Effector CD4-positive, alpha-beta T cell (primary cell): Measurements from ENCODE around the gene RTN4IP1.
"Not testable (repeated sequence)": the region's sequence is repeated elsewhere in the genome, so short reads cannot be mapped to it uniquely, and the experiment has no call there.

Source experiments
- DNase-seq: peaks from one replicate; pipeline ENCODE4 v3.0.0-alpha.2; 2020

RTN4IP1 gene

GRCh38 chr6:106626485-106626884 is 2.8 kb downstream of the RTN4IP1 start:
- no peak for DNase-seq

GRCh38 chr6:106623039-106623438 is 6.3 kb downstream of the RTN4IP1 start:
- no peak for DNase-seq

- no peak for DNase-seq
These were observed 6.9 kb downstream of the RTN4IP1 start for GRCh38 chr6:106622412-106622811.

- no peak for DNase-seq
These were observed 8.2 kb downstream of the RTN4IP1 start for GRCh38 chr6:106620931-106621672.

GRCh38 chr6:106619223-106619622 is 10.1 kb downstream of the RTN4IP1 start:
- no peak for DNase-seq

GRCh38 chr6:106618324-106618723 is 11.0 kb downstream of the RTN4IP1 start:
- no peak for DNase-seq

- DNase-seq: no peak
These were observed 11.4 kb downstream of the RTN4IP1 start for GRCh38 chr6:106617857-106618256.

- DNase-seq: no peak
These were observed 12.0 kb downstream of the RTN4IP1 start for GRCh38 chr6:106617302-106617701.

GRCh38 chr6:106614592-106615257 is 14.6 kb downstream of the RTN4IP1 start:
- no peak for DNase-seq

- no peak for DNase-seq
These were observed 15.1 kb downstream of the RTN4IP1 start for GRCh38 chr6:106614166-106614565.

- no peak for DNase-seq
These were observed 15.7 kb downstream of the RTN4IP1 start for GRCh38 chr6:106613590-106613989.

- DNase-seq: no peak
These were observed 16.5 kb downstream of the RTN4IP1 start for GRCh38 chr6:106612671-106613416.

- no peak for DNase-seq
These were observed 18.3 kb downstream of the RTN4IP1 start for GRCh38 chr6:106611030-106611429.

- DNase-seq: no peak
These were observed 19.6 kb downstream of the RTN4IP1 start for GRCh38 chr6:106609699-106610098.

GRCh38 chr6:106608080-106608668 is 21.1 kb downstream of the RTN4IP1 start:
- DNase-seq: peak; percentile 17

GRCh38 chr6:106600329-106600728 is 29.0 kb downstream of the RTN4IP1 start:
- no peak for DNase-seq

GRCh38 chr6:106599440-106599839 is 29.9 kb downstream of the RTN4IP1 start:
- DNase-seq: no peak

- DNase-seq: no peak
These were observed 38.0 kb downstream of the RTN4IP1 start for GRCh38 chr6:106591111-106591825.

- DNase-seq: not testable (repeated sequence)
These were observed 40.4 kb downstream of the RTN4IP1 start for GRCh38 chr6:106588937-106589336.

- DNase-seq: no peak
These were observed 42.4 kb downstream of the RTN4IP1 start for GRCh38 chr6:106586815-106587415.

GRCh38 chr6:106581468-106581867 is 47.8 kb downstream of the RTN4IP1 start:
- DNase-seq: no peak

GRCh38 chr6:106579281-106579680 is 50.0 kb downstream of the RTN4IP1 start:
- no peak for DNase-seq
